GM18870 (cell line): ENCODE measurements around the gene C1orf21.
A peak's percentile ranks its signal among the peaks of the same experiment; 100 is the strongest.

Experiments
- ATAC-seq: cut with Tn5 transposase; IDR thresholded peaks from one replicate; pipeline ENCODE4 v1.9.1; 2021; ENCODE audit warnings: moderate library complexity; ENCODE audit not compliant: unreplicated experiment

C1orf21 gene

DNA sequence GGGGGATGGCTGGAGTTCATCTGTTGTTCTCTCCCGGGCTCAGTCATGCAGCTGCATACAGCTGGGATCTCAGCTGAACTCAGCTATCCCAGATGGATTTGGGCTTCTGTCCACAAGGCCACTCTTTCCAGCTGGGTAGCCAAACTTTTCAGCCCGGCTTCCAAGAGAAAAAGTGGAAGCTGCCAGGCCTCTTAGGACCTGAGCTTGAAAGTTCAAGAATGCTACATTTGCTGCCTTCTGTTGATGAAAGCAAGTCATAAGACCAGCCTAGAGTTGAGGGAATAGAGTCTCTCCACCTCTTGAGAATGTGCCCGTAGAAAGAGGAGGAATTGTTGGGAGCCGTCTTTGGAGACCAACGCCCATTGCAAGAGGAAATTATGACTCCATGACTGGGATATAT is 95.3 kb downstream of the C1orf21 start:
- no peak for ATAC-seq

DNA sequence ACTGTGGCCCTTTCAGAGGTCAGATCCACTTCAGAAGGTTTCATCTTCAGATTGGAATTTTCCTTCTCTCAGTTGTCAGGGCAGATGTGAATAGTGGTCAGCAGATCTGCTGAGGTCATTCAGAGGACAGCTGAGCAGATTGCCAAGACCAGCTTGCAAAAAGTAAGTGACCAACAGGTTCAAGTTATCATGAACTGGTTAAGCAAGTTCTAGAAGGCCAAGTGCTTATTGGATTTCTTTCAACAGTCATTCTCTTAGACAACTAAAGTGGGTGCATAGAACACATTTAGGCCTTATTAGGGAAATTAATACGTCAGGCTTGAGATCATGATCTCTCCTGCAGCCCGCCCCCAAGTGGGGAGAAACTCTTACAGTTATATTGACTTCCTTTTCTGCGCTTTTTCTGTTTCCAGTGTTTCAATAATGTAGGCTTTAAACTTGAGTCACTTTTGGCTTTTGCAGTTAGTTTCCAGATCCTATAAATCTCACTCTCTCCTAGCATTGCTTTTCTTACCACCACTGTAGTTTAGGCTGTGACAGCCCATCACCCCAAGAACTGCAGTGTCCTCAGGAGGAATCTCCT is 96.4 kb downstream of the C1orf21 start:
- no peak for ATAC-seq

DNA sequence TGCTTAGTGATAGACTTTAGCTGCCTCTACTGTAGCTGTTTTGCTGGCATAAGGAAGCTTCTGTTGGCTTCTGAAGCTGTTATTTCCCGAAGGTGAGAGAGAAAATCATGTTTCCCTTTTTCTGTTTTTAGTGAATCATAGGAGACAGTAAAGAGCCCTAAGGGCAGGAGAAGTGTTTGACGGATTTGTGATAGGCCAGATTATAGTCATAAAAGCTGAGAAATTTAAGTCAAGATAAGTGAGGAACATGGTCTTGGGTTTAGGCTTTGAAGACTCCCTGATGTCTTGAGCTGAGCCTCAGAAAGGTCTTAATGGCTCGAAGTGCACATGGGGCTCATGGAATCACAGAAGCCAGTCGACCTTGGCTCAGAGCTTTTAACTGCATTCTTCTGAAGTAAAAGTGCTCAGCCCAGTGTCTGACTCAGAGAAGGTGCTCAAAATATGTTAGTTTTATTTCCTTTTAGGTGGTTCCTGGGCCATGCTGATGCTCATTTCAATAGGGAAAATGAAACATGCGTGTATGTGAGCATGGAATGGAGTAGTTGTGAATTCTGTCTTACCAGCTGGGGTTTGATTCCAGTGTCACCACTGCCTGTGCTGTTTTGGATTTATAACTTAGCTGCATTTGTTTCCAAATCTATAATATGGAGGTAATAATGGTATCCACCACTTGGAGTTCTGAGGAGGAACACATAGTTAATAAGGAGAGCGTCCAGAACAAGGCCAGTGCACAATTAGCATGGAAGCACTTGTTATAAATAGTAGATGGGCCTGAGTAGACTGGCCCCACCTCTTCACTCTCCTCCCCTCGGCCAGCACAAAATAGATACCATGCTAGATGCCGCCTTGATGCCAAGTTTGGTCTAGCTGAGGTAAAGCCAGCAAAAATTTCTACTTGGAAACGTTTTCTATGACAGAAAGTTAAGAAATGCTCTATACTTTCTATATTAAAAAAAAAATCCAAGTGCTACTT is 99.2 kb downstream of the C1orf21 start:
- ATAC-seq, result no peak

DNA sequence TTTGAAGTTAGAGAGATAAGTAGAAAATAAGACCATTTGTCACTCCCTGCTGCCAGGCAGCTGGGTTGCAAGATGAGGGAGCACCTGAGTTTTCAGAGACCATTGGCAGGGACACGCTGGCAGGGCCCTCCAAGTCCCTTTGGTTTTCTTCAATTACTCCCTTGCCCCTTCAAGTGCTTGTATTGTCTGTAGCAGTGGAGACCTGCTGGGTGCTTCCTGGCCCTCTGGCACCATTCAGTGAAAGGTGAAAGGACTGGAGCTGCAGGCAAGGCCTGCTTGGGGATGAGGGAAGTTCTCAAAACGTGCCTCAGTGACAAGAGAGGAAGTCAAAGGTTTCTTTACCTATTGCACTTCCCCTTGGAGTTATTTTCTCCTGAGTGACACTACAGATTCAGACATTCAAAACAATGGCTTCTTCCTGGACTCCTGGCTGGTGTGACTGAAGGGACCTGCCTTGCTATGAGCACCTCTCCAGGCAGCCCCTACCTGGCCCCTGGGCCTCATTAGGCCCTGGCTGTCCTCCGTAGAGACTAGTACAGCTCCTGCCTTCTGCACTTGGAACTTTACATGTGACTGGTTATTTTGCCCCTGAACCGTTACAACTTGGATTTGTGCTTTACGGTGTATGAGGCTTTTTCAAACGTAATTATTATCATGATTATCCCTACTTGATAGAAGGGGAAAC is 100.1 kb downstream of the C1orf21 start:
- no peak for ATAC-seq

DNA sequence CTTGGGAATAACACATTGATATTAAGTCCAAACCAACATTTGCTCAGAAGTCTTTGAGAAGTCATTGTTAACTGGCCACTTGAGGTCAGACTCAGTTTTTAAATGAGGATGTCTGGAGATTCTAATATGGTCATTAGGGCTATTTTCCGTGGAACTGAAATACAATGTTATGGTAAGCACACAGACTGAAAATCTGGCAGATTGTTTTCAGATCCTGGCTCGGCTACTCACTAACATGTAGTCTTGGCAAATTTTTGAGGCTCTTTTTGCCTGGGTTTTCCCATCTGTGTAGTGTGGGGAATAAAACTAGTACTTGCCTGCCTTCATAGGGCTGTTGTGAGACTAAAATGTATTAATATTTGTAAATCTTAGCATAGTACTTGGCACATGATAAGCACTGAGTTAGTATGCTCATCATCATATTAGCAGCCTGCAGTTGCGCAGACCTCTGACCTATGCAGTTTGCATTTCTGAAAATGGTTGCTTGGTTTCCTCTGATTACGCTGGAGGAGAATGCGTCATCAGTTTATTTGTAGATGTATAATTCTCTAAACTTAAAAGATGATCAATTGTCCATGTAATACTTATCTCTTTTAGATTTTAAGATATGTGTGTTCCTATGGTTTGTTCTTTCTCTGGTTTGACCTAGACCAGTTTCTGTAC is 100.8 kb downstream of the C1orf21 start:
- no peak for ATAC-seq

DNA sequence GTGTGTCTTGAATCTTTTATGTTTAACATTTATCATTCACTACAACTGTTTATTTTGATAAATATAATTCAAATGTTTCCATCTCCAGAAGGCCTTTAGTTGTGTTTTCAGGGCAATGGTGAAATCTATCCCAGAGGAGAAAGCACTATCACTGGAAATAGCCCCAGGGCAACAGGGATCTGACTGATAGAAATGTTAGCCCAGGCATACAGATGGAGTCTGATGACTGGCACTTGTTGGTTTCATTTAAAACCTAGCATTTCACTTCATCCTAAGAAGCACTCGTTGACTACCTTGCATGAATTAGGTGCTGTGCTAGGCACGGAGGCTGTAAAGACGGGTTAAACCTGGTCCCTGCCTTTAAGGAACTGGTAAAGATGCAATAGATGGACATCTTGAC is 103.1 kb downstream of the C1orf21 start:
- no peak for ATAC-seq

DNA sequence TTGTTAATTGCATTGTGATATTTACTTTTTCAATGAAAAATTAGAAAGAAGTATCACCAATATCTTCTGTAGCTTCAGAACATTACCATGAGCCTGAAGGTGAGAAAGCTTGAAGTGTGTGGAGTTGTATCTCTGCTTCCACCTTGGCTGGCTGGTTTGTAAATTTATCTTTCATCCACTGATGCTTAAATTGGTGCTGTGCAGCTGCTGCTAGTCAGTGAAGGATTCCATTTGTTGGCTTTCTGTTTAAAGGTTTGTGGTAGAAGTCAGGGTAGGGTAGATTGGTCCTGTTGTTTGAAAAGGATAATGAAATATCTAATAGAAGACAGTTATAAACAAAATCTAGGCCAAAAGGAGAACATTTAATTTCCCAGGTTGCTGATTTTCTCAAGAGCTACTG is 105.7 kb downstream of the C1orf21 start:
- no peak for ATAC-seq

DNA sequence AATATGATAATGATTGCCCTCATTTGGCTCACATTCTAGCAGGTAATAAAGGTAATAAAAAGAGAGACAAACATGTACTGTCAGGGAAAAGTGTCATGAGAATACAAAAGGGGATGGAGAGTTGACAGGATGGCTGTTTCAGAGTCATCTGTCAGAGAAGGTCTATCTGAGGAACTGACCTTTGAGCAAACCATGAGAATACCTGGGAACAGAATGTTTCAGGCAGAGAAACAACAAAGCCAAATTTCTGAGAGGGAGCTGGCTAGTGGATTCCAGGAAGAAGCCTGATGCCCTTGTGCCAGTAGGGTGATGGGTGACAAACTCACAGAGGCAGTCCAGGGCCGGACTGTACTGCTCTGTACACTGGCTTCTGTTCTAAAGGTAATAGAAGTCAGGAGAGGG is 107.2 kb downstream of the C1orf21 start:
- ATAC-seq, result no peak

DNA sequence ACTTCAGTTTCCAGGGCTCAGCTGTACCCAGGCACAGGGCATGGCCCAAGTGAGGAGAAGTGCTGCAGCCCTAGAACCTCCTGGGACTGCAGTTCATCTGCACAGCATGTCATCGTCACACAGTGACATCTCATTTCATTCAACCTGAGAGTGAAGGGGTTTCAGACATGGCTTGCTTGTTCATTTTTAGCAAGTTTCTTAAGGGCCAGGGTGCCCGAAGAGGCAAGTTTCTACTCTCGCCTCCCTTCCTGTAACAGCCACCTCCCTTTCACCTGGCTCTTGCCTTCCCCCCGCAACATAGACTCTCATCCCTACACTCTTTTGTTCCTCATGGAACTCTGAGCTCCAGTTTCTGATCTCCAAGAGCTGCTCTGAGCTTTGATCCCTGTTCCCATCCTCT is 108.1 kb downstream of the C1orf21 start:
- peak; percentile 75 for ATAC-seq

DNA sequence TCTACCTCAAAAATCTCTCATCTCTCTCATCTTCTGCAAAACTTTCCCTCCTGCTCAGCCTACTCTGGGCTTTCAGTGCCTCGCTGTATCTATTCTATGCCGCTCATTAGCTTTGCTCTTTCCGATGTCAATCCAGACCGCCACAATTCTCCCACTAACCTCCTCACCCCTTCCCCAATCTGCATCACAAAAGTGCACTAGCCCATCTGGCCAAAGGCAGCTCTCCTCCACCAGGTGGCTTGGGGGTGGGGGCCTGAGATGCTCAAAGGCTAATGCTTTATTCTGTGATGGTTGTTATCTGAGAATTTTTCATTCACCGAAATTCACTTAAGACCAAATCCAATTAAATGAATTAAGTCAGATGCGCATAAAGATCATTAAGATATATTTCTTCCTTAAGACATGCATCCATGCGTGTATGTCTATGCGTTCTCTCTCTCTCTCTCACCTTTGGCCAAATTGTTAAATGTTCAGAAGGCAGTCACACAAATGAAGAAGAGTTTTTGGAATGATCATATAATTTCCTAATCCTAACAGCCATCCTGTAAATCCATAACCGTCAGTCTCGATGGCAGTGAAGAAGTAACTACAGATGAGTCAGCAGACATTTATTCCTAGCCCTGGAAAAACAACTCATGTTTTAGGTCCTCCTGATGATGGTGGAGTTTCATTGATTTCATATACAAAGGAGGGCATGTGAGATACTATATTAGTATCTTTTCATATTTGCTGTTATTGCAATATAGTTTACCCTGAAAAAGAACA is 111.3 kb downstream of the C1orf21 start:
- no peak for ATAC-seq

DNA sequence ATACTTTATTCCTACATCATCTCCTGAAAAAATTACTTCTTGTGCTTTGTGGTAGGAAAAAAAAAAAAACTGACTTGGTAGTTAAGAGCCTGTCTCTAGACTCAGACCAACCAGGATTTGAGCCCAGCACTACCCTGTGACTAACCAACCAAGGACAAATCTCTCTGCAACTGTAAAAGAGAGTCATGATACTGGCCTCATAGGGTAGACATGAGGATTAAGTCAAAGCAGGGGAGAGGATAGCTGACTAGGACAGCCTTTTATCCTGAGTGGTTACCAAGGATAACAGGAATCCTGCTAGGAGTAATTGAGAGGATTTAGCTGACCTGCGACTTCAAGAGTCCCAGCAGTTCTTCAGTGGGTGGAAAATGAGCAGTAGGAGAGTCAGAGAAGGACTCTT is 112.8 kb downstream of the C1orf21 start:
- ATAC-seq, result no peak

DNA sequence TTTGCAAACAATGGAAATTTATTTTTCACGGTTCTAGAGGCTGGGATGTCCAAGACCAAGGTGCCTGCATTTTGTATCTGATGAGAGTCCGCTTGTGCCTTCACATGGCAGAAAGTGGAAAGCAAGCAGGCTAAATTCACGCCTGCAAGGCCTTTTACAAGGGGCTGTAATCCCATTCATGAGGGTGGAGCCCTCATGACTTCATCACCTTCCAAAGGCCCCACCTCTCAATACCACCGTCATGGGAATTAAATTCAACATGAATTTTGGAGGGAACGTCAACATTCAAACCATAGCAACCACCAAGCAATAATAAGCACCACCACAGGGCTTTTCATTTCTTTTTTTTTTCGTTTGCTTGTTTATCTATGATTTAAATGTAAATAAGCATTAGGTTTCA is 115.3 kb downstream of the C1orf21 start:
- ATAC-seq, result no peak

DNA sequence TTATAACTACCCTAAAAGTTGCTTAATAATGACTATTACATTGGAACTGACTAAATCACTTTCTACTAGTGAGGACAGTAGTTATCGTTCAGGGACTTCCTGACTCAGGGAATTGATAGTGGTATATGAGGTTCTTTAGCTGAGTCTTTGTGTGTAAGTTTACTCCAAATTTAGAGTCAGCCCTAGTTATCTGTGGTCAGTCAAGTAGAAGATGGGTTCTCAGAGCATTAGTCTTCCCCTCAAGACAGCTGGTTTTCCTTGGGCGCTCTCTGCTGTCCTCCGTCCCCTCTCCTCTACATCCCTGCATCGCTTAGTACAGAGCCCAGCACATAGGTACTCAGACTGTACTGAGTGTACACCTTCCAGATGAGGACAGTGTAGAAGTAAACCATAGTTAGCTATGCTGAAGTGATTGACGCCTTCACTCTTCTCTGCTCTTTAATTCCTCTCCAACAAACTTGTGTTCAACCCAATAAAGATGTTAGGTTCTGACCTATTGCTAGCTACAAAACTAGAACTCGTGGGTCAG is 116.5 kb downstream of the C1orf21 start:
- ATAC-seq, result no peak

DNA sequence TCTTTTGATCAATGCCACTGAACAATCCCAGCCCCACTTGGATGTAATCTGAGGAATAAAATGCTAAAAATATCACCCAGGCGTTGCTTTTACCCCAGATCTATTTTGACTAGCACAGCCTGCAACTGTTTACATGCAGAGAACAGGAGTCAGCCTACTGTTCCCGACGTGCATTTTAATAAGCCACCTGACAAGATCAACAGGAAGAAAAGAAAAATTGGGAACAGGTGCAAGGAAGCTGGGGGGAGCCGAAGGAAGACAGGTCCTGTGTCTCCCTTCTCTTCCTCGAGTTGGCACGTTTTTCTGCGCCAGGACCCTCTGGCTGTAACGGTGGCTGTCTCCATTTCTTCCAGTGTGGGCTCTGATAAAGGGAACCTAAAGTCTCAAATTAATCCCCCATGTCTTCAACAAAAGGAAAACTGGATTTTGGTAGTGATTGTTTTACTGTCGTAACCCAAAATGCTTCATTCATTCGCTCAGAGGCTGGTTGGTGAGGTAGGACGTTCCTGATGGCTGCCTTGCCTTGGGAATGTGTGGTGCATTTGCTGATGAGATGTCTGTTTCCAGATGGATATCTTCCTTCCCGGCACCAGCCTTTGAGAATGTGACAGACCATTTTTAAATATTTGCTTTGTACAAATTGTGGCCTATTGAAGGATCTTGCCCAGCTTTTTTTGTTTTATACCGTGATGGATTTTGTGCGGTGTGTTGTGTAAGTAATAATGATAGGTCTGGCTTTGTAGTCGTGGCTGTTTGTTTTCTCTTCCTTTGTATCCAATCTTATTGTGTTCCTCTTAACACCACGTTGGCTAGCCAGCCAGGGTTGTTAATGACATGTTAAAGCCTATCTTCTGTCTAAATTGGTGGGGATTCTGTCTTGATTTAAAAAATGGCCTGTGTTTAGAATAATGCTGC is 117.5 kb downstream of the C1orf21 start:
- no peak for ATAC-seq

DNA sequence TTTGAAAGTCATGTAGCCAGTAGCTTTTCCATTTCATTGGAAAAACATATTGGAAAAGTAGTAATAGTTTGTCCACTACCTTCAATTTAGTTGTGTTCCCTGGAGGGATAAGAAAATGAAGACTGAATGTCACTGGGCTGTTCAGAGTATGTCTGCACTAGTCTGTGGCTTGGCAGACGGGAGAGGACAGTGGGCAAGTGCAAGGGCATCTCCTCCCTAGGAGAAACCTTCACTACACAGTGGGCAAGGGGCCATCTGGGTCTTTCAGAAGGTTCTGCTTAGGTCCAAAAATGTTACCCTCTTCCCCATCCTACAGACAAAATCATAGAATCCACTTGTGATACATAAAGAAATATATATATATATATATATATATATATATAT is 118.1 kb downstream of the C1orf21 start:
- no peak for ATAC-seq

DNA sequence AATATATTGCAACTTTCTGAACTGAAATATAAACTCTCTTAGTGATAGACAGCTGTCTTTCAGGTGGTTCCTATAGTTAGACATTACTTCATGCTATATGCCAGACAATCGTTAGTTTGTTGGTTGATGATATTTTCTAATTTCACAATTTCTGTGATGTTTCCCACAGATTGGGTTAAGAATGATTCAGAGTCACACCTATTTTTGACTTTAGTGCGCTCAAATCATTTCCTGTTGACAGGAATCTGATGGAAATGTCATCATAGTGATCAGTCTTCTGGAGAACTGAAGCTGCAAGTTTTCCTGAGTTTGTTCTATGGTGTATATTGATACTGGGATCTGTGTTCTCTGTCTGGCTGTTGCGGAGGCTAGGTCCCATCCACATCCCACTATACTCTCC is 119.7 kb downstream of the C1orf21 start:
- ATAC-seq, result no peak

DNA sequence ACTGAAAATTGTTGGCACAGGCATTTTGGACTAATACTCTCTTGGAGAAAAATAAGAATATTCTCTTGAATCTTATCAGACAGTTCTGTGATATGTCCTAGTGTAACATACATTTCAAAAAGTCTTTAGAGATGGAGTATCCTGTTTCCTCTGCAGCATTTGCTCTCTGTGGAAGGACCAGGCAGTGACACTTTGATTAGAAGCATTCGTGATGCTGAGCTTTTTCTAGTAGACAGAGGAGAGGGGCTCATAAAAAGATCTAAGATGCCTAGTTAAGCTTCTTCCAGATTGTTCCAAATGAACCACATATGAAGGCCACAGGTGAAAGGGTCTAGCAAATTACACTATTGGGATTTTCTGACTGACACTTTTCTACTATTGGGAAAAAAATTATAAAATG is 120.3 kb downstream of the C1orf21 start:
- ATAC-seq, result no peak

DNA sequence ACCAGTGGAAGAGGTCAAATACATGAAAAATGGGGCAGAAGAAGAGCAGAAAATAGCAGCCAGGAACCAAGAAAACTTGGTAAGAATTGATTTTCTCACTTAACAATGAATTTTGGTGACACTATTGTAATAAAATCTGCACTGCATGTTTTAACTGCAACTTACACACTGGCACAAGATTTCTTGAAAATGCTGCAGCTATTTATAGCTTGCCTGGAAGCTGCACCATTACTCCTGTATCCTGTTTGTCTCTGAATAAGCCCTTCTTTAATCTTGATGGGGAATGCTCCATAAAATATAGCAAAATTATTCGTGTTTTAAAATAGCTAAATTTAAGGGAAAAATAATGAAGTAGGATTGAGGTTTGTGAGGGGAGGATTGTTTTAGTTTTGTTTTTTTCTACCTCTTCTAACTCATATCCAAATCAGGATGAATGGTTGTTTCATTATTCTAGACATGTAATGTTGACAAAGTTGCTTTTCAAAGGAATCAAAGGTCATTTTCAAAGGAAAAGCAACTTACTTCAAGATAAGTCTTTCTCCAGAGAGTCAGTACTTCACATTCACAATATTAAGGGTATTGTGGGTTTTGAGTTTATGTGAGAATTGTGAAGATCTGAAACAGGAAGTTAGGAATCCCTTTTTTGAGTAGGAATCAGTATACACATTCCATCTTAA is 120.9 kb downstream of the C1orf21 start:
- ATAC-seq, result no peak

DNA sequence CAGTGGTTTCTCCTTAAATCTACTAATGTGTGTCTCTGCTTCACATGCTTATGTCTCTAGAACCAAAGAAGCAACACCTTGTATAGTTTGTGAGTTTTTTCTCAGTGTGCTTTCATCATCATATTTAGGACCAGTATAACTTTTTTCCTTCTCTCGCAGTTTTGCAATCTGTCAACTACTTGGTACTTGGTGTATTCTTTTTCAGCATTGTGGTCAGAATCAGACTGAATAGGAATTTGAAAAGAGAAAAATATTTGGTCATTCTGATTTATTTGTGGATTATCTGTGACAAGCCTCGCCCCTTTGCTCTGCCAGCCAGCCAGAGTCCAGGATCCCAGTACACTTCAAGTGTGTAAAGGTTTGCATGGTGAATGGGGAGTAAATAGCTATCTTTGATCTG is 122.3 kb downstream of the C1orf21 start:
- ATAC-seq, result no peak
